GM23338 (cell line): ENCODE data around the gene NRF1.

ENCODE experiments used
- CREB1 ChIP-seq: fragments of 250-450 bp; sonication (Bioruptor Pico); IDR thresholded peaks from 2 replicates; pipeline ENCODE4 v1.5.0; 2020; ENCODE audit warnings: low read depth, mild to moderate bottlenecking, moderate library complexity
- EZH2 ChIP-seq: fragments of 200-600 bp; sonication (generic); IDR thresholded peaks from one replicate; pipeline ENCODE4 v1.8.0; 2017; ENCODE audit warnings: antibody characterized with exemption, mild to moderate bottlenecking, low read depth; ENCODE audit not compliant: unreplicated experiment
- EZH2phosphoT487 ChIP-seq: fragments of 200-600 bp; sonication (generic); IDR thresholded peaks from one replicate; pipeline ENCODE4 v1.8.1; 2018; ENCODE audit warnings: antibody characterized with exemption; ENCODE audit not compliant: unreplicated experiment
- POLR2AphosphoS5 ChIP-seq: IDR thresholded peaks from 2 replicates; pipeline ENCODE4 v1.6.1; 2016; ENCODE audit warnings: antibody characterized with exemption, low read depth
- STAT1 ChIP-seq: IDR thresholded peaks from one replicate; pipeline ENCODE4 v1.6.1; 2016; ENCODE audit warnings: antibody characterized with exemption; ENCODE audit not compliant: unreplicated experiment
- ZNF331 ChIP-seq: fragments of 250-450 bp; sonication (Bioruptor Pico); IDR thresholded peaks from 2 replicates; pipeline ENCODE4 v1.5.0; 2020; ENCODE audit warnings: low read depth, mild to moderate bottlenecking, moderate library complexity
- TF ChIP-seq, protein P1 (sequence below), 2 experiments: fragments of 200-600 bp in 1 of 2; sonication (generic) in 1 of 2; conservative IDR thresholded peaks; 2 replicates each; pipeline versions ENCODE4 v1.5.1 to v1.6.1; 2016 to 2017; ENCODE audit warnings: antibody characterized with exemption in 2 of 2, low read depth in 2 of 2, mild to moderate bottlenecking in 2 of 2, moderate library complexity in 1 of 2
- TF ChIP-seq, protein P2 (sequence below): IDR thresholded peaks from one replicate; pipeline ENCODE4 v1.6.1; 2018; ENCODE audit warnings: antibody characterized with exemption; ENCODE audit not compliant: unreplicated experiment
- TF ChIP-seq, protein P3 (sequence below): IDR thresholded peaks from 2 replicates; pipeline ENCODE4 v1.6.1; 2016; ENCODE audit warnings: antibody characterized with exemption
- TF ChIP-seq, protein P4 (sequence below): fragments of 250-450 bp; sonication (Bioruptor Pico); IDR thresholded peaks from 2 replicates; pipeline ENCODE4 v1.5.0; 2020; ENCODE audit warnings: mild to moderate bottlenecking, moderate library complexity

DNA sequence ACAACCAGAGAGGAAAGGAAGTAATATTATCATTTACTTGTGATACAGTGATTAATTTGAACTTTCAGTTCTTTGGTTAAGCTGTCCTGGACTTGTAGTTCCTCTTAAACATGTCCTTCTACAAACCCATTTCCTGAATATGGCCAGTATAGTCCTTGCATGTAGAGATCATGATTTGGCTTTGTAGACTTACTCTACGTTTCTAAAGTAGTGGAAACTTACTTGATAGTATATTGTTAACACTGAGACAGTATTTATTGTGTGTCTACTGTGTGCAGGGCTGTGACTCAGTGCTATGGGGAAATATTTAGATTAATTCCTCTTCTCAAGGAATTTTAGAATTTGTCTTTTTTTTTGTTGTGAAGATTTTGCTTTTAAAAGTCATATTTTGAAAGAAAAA, 109.5 kb downstream of the NRF1 start:
- no peak for TF ChIP-seq EZH2
- TF ChIP-seq, protein P1, sequence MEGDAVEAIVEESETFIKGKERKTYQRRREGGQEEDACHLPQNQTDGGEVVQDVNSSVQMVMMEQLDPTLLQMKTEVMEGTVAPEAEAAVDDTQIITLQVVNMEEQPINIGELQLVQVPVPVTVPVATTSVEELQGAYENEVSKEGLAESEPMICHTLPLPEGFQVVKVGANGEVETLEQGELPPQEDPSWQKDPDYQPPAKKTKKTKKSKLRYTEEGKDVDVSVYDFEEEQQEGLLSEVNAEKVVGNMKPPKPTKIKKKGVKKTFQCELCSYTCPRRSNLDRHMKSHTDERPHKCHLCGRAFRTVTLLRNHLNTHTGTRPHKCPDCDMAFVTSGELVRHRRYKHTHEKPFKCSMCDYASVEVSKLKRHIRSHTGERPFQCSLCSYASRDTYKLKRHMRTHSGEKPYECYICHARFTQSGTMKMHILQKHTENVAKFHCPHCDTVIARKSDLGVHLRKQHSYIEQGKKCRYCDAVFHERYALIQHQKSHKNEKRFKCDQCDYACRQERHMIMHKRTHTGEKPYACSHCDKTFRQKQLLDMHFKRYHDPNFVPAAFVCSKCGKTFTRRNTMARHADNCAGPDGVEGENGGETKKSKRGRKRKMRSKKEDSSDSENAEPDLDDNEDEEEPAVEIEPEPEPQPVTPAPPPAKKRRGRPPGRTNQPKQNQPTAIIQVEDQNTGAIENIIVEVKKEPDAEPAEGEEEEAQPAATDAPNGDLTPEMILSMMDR (conservative IDR thresholded peaks at IDR 0.05; ENCODE audit: low read depth in 2 of 2), result no peak
- TF ChIP-seq, protein P2, sequence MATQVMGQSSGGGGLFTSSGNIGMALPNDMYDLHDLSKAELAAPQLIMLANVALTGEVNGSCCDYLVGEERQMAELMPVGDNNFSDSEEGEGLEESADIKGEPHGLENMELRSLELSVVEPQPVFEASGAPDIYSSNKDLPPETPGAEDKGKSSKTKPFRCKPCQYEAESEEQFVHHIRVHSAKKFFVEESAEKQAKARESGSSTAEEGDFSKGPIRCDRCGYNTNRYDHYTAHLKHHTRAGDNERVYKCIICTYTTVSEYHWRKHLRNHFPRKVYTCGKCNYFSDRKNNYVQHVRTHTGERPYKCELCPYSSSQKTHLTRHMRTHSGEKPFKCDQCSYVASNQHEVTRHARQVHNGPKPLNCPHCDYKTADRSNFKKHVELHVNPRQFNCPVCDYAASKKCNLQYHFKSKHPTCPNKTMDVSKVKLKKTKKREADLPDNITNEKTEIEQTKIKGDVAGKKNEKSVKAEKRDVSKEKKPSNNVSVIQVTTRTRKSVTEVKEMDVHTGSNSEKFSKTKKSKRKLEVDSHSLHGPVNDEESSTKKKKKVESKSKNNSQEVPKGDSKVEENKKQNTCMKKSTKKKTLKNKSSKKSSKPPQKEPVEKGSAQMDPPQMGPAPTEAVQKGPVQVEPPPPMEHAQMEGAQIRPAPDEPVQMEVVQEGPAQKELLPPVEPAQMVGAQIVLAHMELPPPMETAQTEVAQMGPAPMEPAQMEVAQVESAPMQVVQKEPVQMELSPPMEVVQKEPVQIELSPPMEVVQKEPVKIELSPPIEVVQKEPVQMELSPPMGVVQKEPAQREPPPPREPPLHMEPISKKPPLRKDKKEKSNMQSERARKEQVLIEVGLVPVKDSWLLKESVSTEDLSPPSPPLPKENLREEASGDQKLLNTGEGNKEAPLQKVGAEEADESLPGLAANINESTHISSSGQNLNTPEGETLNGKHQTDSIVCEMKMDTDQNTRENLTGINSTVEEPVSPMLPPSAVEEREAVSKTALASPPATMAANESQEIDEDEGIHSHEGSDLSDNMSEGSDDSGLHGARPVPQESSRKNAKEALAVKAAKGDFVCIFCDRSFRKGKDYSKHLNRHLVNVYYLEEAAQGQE, result no peak
- TF ChIP-seq POLR2AphosphoS5, result no peak
- no peak for TF ChIP-seq CREB1 (CRISPR knock-in tag)
- TF ChIP-seq STAT1, result no peak
- TF ChIP-seq, protein P3, sequence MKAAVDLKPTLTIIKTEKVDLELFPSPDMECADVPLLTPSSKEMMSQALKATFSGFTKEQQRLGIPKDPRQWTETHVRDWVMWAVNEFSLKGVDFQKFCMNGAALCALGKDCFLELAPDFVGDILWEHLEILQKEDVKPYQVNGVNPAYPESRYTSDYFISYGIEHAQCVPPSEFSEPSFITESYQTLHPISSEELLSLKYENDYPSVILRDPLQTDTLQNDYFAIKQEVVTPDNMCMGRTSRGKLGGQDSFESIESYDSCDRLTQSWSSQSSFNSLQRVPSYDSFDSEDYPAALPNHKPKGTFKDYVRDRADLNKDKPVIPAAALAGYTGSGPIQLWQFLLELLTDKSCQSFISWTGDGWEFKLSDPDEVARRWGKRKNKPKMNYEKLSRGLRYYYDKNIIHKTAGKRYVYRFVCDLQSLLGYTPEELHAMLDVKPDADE, result no peak
- no peak for TF ChIP-seq ZNF331 (CRISPR knock-in tag)
- TF ChIP-seq EZH2phosphoT487, result no peak
- TF ChIP-seq, protein P4, sequence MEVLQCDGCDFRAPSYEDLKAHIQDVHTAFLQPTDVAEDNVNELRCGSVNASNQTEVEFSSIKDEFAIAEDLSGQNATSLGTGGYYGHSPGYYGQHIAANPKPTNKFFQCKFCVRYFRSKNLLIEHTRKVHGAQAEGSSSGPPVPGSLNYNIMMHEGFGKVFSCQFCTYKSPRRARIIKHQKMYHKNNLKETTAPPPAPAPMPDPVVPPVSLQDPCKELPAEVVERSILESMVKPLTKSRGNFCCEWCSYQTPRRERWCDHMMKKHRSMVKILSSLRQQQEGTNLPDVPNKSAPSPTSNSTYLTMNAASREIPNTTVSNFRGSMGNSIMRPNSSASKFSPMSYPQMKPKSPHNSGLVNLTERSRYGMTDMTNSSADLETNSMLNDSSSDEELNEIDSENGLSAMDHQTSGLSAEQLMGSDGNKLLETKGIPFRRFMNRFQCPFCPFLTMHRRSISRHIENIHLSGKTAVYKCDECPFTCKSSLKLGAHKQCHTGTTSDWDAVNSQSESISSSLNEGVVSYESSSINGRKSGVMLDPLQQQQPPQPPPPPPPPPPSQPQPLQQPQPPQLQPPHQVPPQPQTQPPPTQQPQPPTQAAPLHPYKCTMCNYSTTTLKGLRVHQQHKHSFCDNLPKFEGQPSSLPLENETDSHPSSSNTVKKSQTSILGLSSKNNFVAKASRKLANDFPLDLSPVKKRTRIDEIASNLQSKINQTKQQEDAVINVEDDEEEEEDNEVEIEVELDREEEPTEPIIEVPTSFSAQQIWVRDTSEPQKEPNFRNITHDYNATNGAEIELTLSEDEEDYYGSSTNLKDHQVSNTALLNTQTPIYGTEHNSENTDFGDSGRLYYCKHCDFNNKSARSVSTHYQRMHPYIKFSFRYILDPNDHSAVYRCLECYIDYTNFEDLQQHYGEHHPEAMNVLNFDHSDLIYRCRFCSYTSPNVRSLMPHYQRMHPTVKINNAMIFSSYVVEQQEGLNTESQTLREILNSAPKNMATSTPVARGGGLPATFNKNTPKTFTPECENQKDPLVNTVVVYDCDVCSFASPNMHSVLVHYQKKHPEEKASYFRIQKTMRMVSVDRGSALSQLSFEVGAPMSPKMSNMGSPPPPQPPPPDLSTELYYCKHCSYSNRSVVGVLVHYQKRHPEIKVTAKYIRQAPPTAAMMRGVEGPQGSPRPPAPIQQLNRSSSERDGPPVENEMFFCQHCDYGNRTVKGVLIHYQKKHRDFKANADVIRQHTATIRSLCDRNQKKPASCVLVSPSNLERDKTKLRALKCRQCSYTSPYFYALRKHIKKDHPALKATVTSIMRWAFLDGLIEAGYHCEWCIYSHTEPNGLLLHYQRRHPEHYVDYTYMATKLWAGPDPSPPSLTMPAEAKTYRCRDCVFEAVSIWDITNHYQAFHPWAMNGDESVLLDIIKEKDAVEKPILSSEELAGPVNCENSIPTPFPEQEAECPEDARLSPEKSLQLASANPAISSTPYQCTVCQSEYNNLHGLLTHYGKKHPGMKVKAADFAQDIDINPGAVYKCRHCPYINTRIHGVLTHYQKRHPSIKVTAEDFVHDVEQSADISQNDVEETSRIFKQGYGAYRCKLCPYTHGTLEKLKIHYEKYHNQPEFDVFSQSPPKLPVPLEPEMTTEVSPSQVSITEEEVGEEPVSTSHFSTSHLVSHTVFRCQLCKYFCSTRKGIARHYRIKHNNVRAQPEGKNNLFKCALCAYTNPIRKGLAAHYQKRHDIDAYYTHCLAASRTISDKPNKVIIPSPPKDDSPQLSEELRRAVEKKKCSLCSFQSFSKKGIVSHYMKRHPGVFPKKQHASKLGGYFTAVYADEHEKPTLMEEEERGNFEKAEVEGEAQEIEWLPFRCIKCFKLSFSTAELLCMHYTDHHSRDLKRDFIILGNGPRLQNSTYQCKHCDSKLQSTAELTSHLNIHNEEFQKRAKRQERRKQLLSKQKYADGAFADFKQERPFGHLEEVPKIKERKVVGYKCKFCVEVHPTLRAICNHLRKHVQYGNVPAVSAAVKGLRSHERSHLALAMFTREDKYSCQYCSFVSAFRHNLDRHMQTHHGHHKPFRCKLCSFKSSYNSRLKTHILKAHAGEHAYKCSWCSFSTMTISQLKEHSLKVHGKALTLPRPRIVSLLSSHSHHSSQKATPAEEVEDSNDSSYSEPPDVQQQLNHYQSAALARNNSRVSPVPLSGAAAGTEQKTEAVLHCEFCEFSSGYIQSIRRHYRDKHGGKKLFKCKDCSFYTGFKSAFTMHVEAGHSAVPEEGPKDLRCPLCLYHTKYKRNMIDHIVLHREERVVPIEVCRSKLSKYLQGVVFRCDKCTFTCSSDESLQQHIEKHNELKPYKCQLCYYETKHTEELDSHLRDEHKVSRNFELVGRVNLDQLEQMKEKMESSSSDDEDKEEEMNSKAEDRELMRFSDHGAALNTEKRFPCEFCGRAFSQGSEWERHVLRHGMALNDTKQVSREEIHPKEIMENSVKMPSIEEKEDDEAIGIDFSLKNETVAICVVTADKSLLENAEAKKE (CRISPR knock-in tag), result no peak
